H9 (cell line): ENCODE results near the gene PRSS21. TPM values are rescaled to one million over a fixed set of nuclear protein-coding genes. Genes with fewer than 3 reads are reported as not detected.

ENCODE experiments used
- DNase-seq: peaks from one replicate; pipeline ENCODE4 v3.0.0-alpha.2; 2017
- H2AFZ ChIP-seq: one replicate; pipeline ENCODE4 v1.6.1; 2013; ENCODE audit warnings: mild to moderate bottlenecking, low read length, control low read depth, moderate library complexity
- H2AK5ac ChIP-seq: 2 replicates; pipeline ENCODE4 v1.6.1; 2013; ENCODE audit warnings: low read length, control low read depth, mixed read lengths; ENCODE audit not compliant: insufficient read length
- H2BK120ac ChIP-seq: one replicate; pipeline ENCODE4 v1.6.1; 2013; ENCODE audit warnings: low read depth, mild to moderate bottlenecking, low read length, control low read depth, inconsistent platforms; ENCODE audit not compliant: poor library complexity, severe bottlenecking
- H2BK12ac ChIP-seq: 2 replicates; pipeline ENCODE4 v1.6.1; 2013; ENCODE audit warnings: low read length, control low read depth, mixed read lengths, low read depth; ENCODE audit not compliant: insufficient read length
- H2BK15ac ChIP-seq: 2 replicates; pipeline ENCODE4 v1.6.1; 2013; ENCODE audit warnings: low read depth, low read length, control low read depth
- H2BK20ac ChIP-seq: one replicate; pipeline ENCODE4 v1.6.1; 2013; ENCODE audit warnings: low read depth, mild to moderate bottlenecking, low read length, control low read depth, inconsistent platforms; ENCODE audit not compliant: poor library complexity, severe bottlenecking
- H2BK5ac ChIP-seq: 2 replicates; pipeline ENCODE4 v1.6.1; 2013; ENCODE audit warnings: low read length, control low read depth, mixed read lengths; ENCODE audit not compliant: insufficient read length
- H3K14ac ChIP-seq: 2 replicates; pipeline ENCODE4 v1.6.1; 2013; ENCODE audit warnings: low read length, control low read depth; ENCODE audit not compliant: insufficient read depth
- H3K18ac ChIP-seq: 2 replicates; pipeline ENCODE4 v1.6.1; 2013; ENCODE audit warnings: low read depth, mild to moderate bottlenecking, mixed read lengths, low read length, control low read depth; ENCODE audit not compliant: insufficient read length
- H3K23ac ChIP-seq: 2 replicates; pipeline ENCODE4 v1.6.1; 2013; ENCODE audit warnings: low read length, control low read depth, mixed read lengths, low read depth; ENCODE audit not compliant: insufficient read length
- H3K23me2 ChIP-seq: 2 replicates; pipeline ENCODE4 v1.6.1; 2013; ENCODE audit warnings: low read depth, mild to moderate bottlenecking, mixed read lengths, low read length, control low read depth; ENCODE audit not compliant: insufficient read length, poor library complexity, severe bottlenecking
- H3K27ac ChIP-seq: 2 replicates; pipeline ENCODE4 v1.5.1; 2013; ENCODE audit warnings: low read length, control low read depth, mixed read lengths, low read depth; ENCODE audit not compliant: insufficient read length
- H3K27me3 ChIP-seq: 2 replicates; pipeline ENCODE4 v1.6.1; 2013; ENCODE audit warnings: low read length, control low read depth, inconsistent platforms; ENCODE audit not compliant: insufficient read depth
- H3K4ac ChIP-seq: 2 replicates; pipeline ENCODE4 v1.6.1; 2013; ENCODE audit warnings: low read depth, mild to moderate bottlenecking, control low read depth, inconsistent platforms, low read length, moderate library complexity
- H3K4me1 ChIP-seq: 2 replicates; pipeline ENCODE4 v1.6.1; 2013; ENCODE audit warnings: low read length, control low read depth, inconsistent platforms; ENCODE audit not compliant: insufficient read depth
- H3K4me2 ChIP-seq: 2 replicates; pipeline ENCODE4 v1.6.1; 2013; ENCODE audit warnings: low read length, control low read depth, mixed read lengths; ENCODE audit not compliant: insufficient read length, insufficient read depth
- H3K56ac ChIP-seq: 2 replicates; pipeline ENCODE4 v1.6.1; 2013; ENCODE audit warnings: low read depth, mild to moderate bottlenecking, mixed read lengths, low read length, control low read depth; ENCODE audit not compliant: insufficient read length
- H3K79me1 ChIP-seq: 2 replicates; pipeline ENCODE4 v1.6.1; 2013; ENCODE audit warnings: low read depth, mild to moderate bottlenecking, moderate library complexity, low read length, control low read depth, inconsistent platforms; ENCODE audit not compliant: insufficient read depth, poor library complexity, severe bottlenecking
- H3K79me2 ChIP-seq: 2 replicates; pipeline ENCODE4 v1.6.1; 2013; ENCODE audit warnings: low read length, control low read depth, inconsistent platforms; ENCODE audit not compliant: insufficient read depth
- H3K9ac ChIP-seq: 2 replicates; pipeline ENCODE4 v1.6.1; 2013; ENCODE audit warnings: low read length, control low read depth, mixed read lengths; ENCODE audit not compliant: insufficient read length; ENCODE audit errors: extremely low read depth
- H3K9me3 ChIP-seq: one replicate; pipeline ENCODE4 v1.6.1; 2013; ENCODE audit warnings: low read depth, low read length, inconsistent platforms; ENCODE audit not compliant: control insufficient read depth
- H3T11ph ChIP-seq: one replicate; pipeline ENCODE4 v1.6.1; 2013; ENCODE audit warnings: mild to moderate bottlenecking, low read length, control low read depth, inconsistent platforms
- H4K20me1 ChIP-seq: one replicate; pipeline ENCODE4 v1.6.1; 2013; ENCODE audit not compliant: control insufficient read depth, insufficient read length, insufficient read depth
- H4K5ac ChIP-seq: 2 replicates; pipeline ENCODE4 v1.6.1; 2013; ENCODE audit warnings: low read depth, mild to moderate bottlenecking, mixed read lengths, low read length, control low read depth; ENCODE audit not compliant: insufficient read length
- H4K8ac ChIP-seq: replicated peaks from 2 replicates; pipeline ENCODE4 v1.6.1; 2013; ENCODE audit warnings: low read length, control low read depth, mixed read lengths, low read depth; ENCODE audit not compliant: insufficient read length
- H4K91ac ChIP-seq: 2 replicates; pipeline ENCODE4 v1.6.1; 2013; ENCODE audit warnings: low read depth, mild to moderate bottlenecking, moderate library complexity, mixed read lengths, low read length, control low read depth; ENCODE audit not compliant: insufficient read length
- H3K27ac Mint-ChIP-seq, 3 experiments: 2 replicates in 2 of 3; 3 replicates in 1 of 3; pipeline ENCODE4 v1.8.0; 2020 to 2021; ENCODE audit warnings: mixed read lengths in 3 of 3, mild to moderate bottlenecking in 1 of 3, moderate library complexity in 1 of 3
- H3K27me3 Mint-ChIP-seq: 2 replicates; pipeline ENCODE4 v1.8.0; 2021; ENCODE audit warnings: low read depth, mild to moderate bottlenecking, moderate library complexity, mixed read lengths
- H3K36me3 Mint-ChIP-seq, 3 experiments: 2 replicates in 2 of 3; 3 replicates in 1 of 3; pipeline ENCODE4 v1.8.0; 2020 to 2021; ENCODE audit warnings: low read depth in 3 of 3, mixed read lengths in 3 of 3; ENCODE audit not compliant: insufficient read depth in 1 of 3
- H3K4me1 Mint-ChIP-seq, 2 experiments: 2 replicates each; pipeline ENCODE4 v1.8.0; 2020; ENCODE audit warnings: mixed read lengths in 2 of 2
- H3K4me3 Mint-ChIP-seq, 2 experiments: 2 replicates in 1 of 2; 3 replicates in 1 of 2; pipeline ENCODE4 v1.8.0; 2020 to 2021; ENCODE audit warnings: mild to moderate bottlenecking in 2 of 2, mixed read lengths in 2 of 2, moderate library complexity in 1 of 2
- H3K9me3 Mint-ChIP-seq, 2 experiments: 2 replicates in 1 of 2; 3 replicates in 1 of 2; pipeline ENCODE4 v1.8.0; 2020; ENCODE audit warnings: mild to moderate bottlenecking in 2 of 2, mixed read lengths in 2 of 2, moderate library complexity in 1 of 2
- CTCF ChIP-seq: fragments of 200-600 bp; sonication (generic); conservative IDR thresholded peaks from 3 replicates; pipeline ENCODE4 v1.8.0; 2021; ENCODE audit warnings: antibody characterized with exemption, mild to moderate bottlenecking
- WGBS: extraction: QIAGEN DNeasy Blood & Tissue Kit; methylation state at CpG from one replicate; pipeline ENCODE4 v1.1.7; 2013; ENCODE audit warnings: missing lambda C conversion rate, low lambda C conversion rate, mixed read lengths; ENCODE audit not compliant: insufficient read length; ENCODE audit errors: extremely low coverage; 5-methylcytosine and 5-hydroxymethylcytosine counted together
- total RNA-seq: library from RNA; stranded (reverse); gene quantifications from 2 replicates; pipeline ENCODE4 v1.2.1, GENCODE V29; 2021

PRSS21 gene
- total RNA-seq, 1 experiment from 2014 or later = not detected

GRCh38 chr16:2783581-2784357 lies 33.3 kb upstream of the PRSS21 start:
- Histone ChIP-seq H3K79me1 (no peaks in the 10 kb centered on the region), H3K23ac (no peak overlapping the region), H3K14ac (no peak overlapping the region), H2BK5ac (no peak overlapping the region), H3K4me1 (no peaks in the 10 kb centered on the region), H4K91ac (no peak overlapping the region), H4K20me1 (no peaks in the 10 kb centered on the region), H3K9ac (no peak overlapping the region), H4K5ac (no peak overlapping the region), H4K8ac (no peak overlapping the region), H3K4me2 (no peak overlapping the region), H2BK20ac (no peak overlapping the region), H2BK15ac (no peak overlapping the region), H3T11ph (no peak overlapping the region), H3K18ac (no peak overlapping the region), H3K4ac (no peak overlapping the region), H3K9me3 (no peaks in the 10 kb centered on the region), H3K56ac (no peak overlapping the region), H3K23me2 (no peaks in the 10 kb centered on the region), H2BK120ac (no peak overlapping the region), H3K27me3 (no peaks in the 10 kb centered on the region), H2BK12ac (no peak overlapping the region), H2AK5ac (no peak overlapping the region), H3K79me2 (no peaks in the 10 kb centered on the region; the same call in 1 of the 2 replicates), H2AFZ (no peak overlapping the region), H3K27ac (no peak overlapping the region)
- DNase-seq = no peak
- Mint-ChIP-seq H3K4me3 (no peak overlapping the region), H3K36me3 (peaks cover 0 to 2% (median 0%) of the 10 kb centered on the region in 3 experiments; a peak in 2 of 7 replicates), H3K4me1 (peaks cover 8 to 24% of the 10 kb centered on the region in 2 experiments), H3K9me3 (no peaks in the 10 kb centered on the region), H3K27me3 (peaks cover 7% of the 10 kb centered on the region), H3K27ac (peak overlapping the region in 1 of 3 experiments; percentile 87; a peak in 1 of 7 replicates)
- no peak for TF ChIP-seq CTCF
- no CpG with 5 or more reads among the region's 15 CpGs for WGBS
